ENCODE results near the gene P2RY12.

P2RY12 gene

GRCh38 chr3:151309566-151309965 lies 75.0 kb downstream of the P2RY12 start:
- no peak overlapping the region for H4K5ac ChIP-seq (ENCODE audit: low read length)
- H3K4me1 ChIP-seq (ENCODE audit: control insufficient read depth, low read depth, low read length): peaks cover 17% of the 10 kb centered on the region
- no peak overlapping the region for H3K23ac ChIP-seq (ENCODE audit: low read length)
- H3K79me2 ChIP-seq (ENCODE audit: control insufficient read depth, insufficient read depth, low read length): no peaks in the 10 kb centered on the region
- WGBS (ENCODE audit: extremely low coverage, insufficient coverage, low lambda C conversion rate): no CpG with 5 or more reads among the region's 2 CpGs
- no peak overlapping the region for H2AK5ac ChIP-seq (ENCODE audit: low read length)
- no peak overlapping the region for H3K27ac ChIP-seq (ENCODE audit: low read depth, low read length)
- no peak overlapping the region for H2BK5ac ChIP-seq (ENCODE audit: low read length)
- no peak overlapping the region for H3K4me3 ChIP-seq (ENCODE audit: low read length)
- H3K9ac ChIP-seq (ENCODE audit: low read length): no peak overlapping the region
- no peak overlapping the region for H3K56ac ChIP-seq (ENCODE audit: low read length)
- no peak overlapping the region for H3K18ac ChIP-seq (ENCODE audit: low read length)
- H2BK15ac ChIP-seq (replicated peaks; ENCODE audit: low read depth): no peak overlapping the region
- H3K79me1 ChIP-seq (ENCODE audit: low read length): no peaks in the 10 kb centered on the region
- H4K8ac ChIP-seq (ENCODE audit: low read depth, low read length): no peak overlapping the region
- no peak for DNase-seq
- H3K27me3 ChIP-seq (ENCODE audit: insufficient read depth, low read length, poor library complexity): no peaks in the 10 kb centered on the region
- H3K4ac ChIP-seq (ENCODE audit: low read depth, low read length): no peak overlapping the region
- no peak overlapping the region for H2BK120ac ChIP-seq (ENCODE audit: low read depth, low read length)
- no peak overlapping the region for H3K4me2 ChIP-seq (ENCODE audit: low read length)
- H3K36me3 ChIP-seq (ENCODE audit: control insufficient read depth, insufficient read depth, low read length): no peaks in the 10 kb centered on the region

DNA sequence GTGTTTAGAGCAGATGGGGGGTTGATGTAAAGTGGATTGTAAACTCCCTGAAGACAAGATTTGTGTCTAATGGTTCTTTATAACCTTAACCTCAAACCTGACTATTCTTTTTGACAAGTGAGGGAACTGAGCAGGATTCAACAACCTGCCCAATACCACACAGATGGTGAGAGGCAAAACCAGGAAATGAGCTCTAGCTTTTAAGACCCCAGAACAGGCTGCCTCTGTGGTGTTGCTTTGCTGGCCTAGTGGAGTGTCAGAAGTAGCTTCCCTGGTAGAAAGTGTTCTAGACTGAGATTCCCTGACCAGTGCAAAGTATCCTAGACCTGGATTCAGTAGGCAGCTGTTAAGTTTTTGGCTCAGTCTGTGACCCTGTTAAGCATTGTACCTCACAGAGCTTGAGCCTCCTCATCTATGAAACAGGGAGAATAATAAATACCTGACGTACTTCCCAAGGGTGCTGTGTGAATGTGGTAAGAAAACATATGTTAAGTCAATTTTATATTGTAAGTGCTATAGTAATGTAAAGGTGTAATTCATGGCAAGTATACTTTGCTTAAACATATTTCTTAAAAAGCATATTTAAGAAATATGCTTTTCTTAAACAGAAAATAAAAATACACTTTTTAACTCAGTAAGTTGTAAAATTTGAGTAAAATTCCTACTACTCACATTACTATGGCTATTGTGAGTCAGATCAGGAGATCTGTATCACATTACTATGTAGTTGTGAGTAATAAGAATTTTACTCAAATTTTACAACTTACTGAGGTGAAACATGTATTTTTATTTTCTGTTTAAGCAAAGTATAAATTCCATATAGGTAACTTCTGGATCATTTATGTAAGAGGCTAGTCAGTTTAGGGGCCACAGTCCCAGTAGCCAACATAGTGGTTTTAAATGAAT lies 76.7 kb downstream of the P2RY12 start:
- no peak overlapping the region for H2BK120ac ChIP-seq (ENCODE audit: low read depth, low read length)
- no peaks in the 10 kb centered on the region for H3K36me3 ChIP-seq (ENCODE audit: control insufficient read depth, insufficient read depth, low read length)
- no peak overlapping the region for H3K27ac ChIP-seq (ENCODE audit: low read depth, low read length)
- H3K18ac ChIP-seq (ENCODE audit: low read length): no peak overlapping the region
- H3K79me1 ChIP-seq (ENCODE audit: low read length): no peaks in the 10 kb centered on the region
- no peak overlapping the region for H3K4me2 ChIP-seq (ENCODE audit: low read length)
- peaks cover 16% of the 10 kb centered on the region for H3K4me1 ChIP-seq (ENCODE audit: control insufficient read depth, low read depth, low read length)
- no peak overlapping the region for H4K5ac ChIP-seq (ENCODE audit: low read length)
- no peak overlapping the region for H2BK15ac ChIP-seq (replicated peaks; ENCODE audit: low read depth)
- no peak overlapping the region for H3K4me3 ChIP-seq (ENCODE audit: low read length)
- no peak overlapping the region for H4K8ac ChIP-seq (ENCODE audit: low read depth, low read length)
- no peak overlapping the region for H3K9ac ChIP-seq (ENCODE audit: low read length)
- no peak overlapping the region for H3K56ac ChIP-seq (ENCODE audit: low read length)
- DNase-seq: no peak
- H2BK5ac ChIP-seq (ENCODE audit: low read length): no peak overlapping the region
- no peak overlapping the region for H2AK5ac ChIP-seq (ENCODE audit: low read length)
- no CpG with 5 or more reads among the region's 1 CpG for whole genome bisulfite sequencing (ENCODE audit: extremely low coverage, insufficient coverage, low lambda C conversion rate)
- no peaks in the 10 kb centered on the region for H3K79me2 ChIP-seq (ENCODE audit: control insufficient read depth, insufficient read depth, low read length)
- H3K4ac ChIP-seq (ENCODE audit: low read depth, low read length): no peak overlapping the region
- H3K23ac ChIP-seq (ENCODE audit: low read length): no peak overlapping the region
- H3K27me3 ChIP-seq (ENCODE audit: insufficient read depth, low read length, poor library complexity): no peaks in the 10 kb centered on the region

DNA sequence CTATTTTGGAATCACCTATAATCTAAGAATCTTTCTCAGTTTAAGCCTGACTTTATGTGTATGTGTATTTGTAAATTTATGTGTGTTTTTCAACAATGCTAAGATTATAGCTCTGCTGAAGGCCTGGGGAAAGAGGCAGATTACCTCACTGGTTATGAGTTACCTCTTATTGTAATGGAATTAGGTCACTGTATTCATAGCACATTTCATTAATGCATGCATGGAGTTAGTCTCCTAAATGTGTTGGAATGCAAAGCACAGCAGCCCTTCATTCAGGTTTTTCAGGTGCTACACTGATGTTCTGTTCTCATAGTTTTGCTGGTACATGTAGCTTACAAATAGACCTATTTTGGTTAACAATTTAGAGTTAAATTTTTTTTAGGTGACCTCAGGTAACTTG lies 77.4 kb downstream of the P2RY12 start:
- Histone ChIP-seq H2AK5ac (ENCODE audit: low read length) (no peak overlapping the region), H3K9ac (ENCODE audit: low read length) (no peak overlapping the region), H2BK15ac (replicated peaks; ENCODE audit: low read depth) (no peak overlapping the region), H2BK5ac (ENCODE audit: low read length) (no peak overlapping the region), H3K79me2 (ENCODE audit: control insufficient read depth, insufficient read depth, low read length) (no peaks in the 10 kb centered on the region), H3K27ac (ENCODE audit: low read depth, low read length) (no peak overlapping the region), H3K18ac (ENCODE audit: low read length) (no peak overlapping the region), H3K4me2 (ENCODE audit: low read length) (no peak overlapping the region), H4K5ac (ENCODE audit: low read length) (no peak overlapping the region), H3K4me3 (ENCODE audit: low read length) (no peak overlapping the region), H3K56ac (ENCODE audit: low read length) (no peak overlapping the region), H3K79me1 (ENCODE audit: low read length) (no peaks in the 10 kb centered on the region), H3K4me1 (ENCODE audit: control insufficient read depth, low read depth, low read length) (peaks cover 16% of the 10 kb centered on the region), H3K4ac (ENCODE audit: low read depth, low read length) (no peak overlapping the region), H3K36me3 (ENCODE audit: control insufficient read depth, insufficient read depth, low read length) (no peaks in the 10 kb centered on the region), H3K23ac (ENCODE audit: low read length) (no peak overlapping the region), H4K8ac (ENCODE audit: low read depth, low read length) (no peak overlapping the region), H3K27me3 (ENCODE audit: insufficient read depth, low read length, poor library complexity) (no peaks in the 10 kb centered on the region), H2BK120ac (ENCODE audit: low read depth, low read length) (no peak overlapping the region)
- no peak for DNase-seq

- H3K27ac ChIP-seq (ENCODE audit: low read depth, low read length): no peak overlapping the region
- peak; percentile 71 for DNase-seq
- WGBS (ENCODE audit: extremely low coverage, insufficient coverage, low lambda C conversion rate): no CpG with 5 or more reads among the region's 6 CpGs
Measured at GRCh38 chr3:151306168-151306810, 78.3 kb downstream of the P2RY12 start.

GRCh38 chr3:151305775-151306151 lies 78.8 kb downstream of the P2RY12 start:
- no peak overlapping the region for H3K4me2 ChIP-seq (ENCODE audit: low read length)
- H3K4ac ChIP-seq (ENCODE audit: low read depth, low read length): peak overlapping the region; percentile 36
- H3K56ac ChIP-seq (ENCODE audit: low read length): peak overlapping the region; percentile 10
- H2BK5ac ChIP-seq (ENCODE audit: low read length): no peak overlapping the region
- WGBS (ENCODE audit: extremely low coverage, insufficient coverage, low lambda C conversion rate): no CpG with 5 or more reads among the region's 4 CpGs
- no peak overlapping the region for H2BK120ac ChIP-seq (ENCODE audit: low read depth, low read length)
- H3K23ac ChIP-seq (ENCODE audit: low read length): no peak overlapping the region
- no peaks in the 10 kb centered on the region for H3K27me3 ChIP-seq (ENCODE audit: insufficient read depth, low read length, poor library complexity)
- no peak overlapping the region for H3K4me3 ChIP-seq (ENCODE audit: low read length)
- H3K9ac ChIP-seq (ENCODE audit: low read length): no peak overlapping the region
- no peak overlapping the region for H3K27ac ChIP-seq (ENCODE audit: low read depth, low read length)
- no peaks in the 10 kb centered on the region for H3K36me3 ChIP-seq (ENCODE audit: control insufficient read depth, insufficient read depth, low read length)
- H3K4me1 ChIP-seq (ENCODE audit: control insufficient read depth, low read depth, low read length): peaks cover 16% of the 10 kb centered on the region
- peak; percentile 56 for DNase-seq
- H4K8ac ChIP-seq (ENCODE audit: low read depth, low read length): no peak overlapping the region
- no peak overlapping the region for H4K5ac ChIP-seq (ENCODE audit: low read length)
- no peak overlapping the region for H2BK15ac ChIP-seq (replicated peaks; ENCODE audit: low read depth)
- no peak overlapping the region for H2AK5ac ChIP-seq (ENCODE audit: low read length)
- no peak overlapping the region for H3K18ac ChIP-seq (ENCODE audit: low read length)
- H3K79me1 ChIP-seq (ENCODE audit: low read length): no peaks in the 10 kb centered on the region
- H3K79me2 ChIP-seq (ENCODE audit: control insufficient read depth, insufficient read depth, low read length): no peaks in the 10 kb centered on the region

More at GRCh38 chr3:151306168-151306810, 78.3 kb downstream of the P2RY12 start:
- H3K4me3 ChIP-seq (ENCODE audit: low read length): no peak overlapping the region
- peak overlapping the region; percentile 45 for H3K56ac ChIP-seq (ENCODE audit: low read length)
- H3K79me2 ChIP-seq (ENCODE audit: control insufficient read depth, insufficient read depth, low read length): no peaks in the 10 kb centered on the region
- H3K4ac ChIP-seq (ENCODE audit: low read depth, low read length): no peak overlapping the region
- peak overlapping the region; percentile 22 for H3K9ac ChIP-seq (ENCODE audit: low read length)
- no peaks in the 10 kb centered on the region for H3K27me3 ChIP-seq (ENCODE audit: insufficient read depth, low read length, poor library complexity)
- peak overlapping the region; percentile 70 for H2AK5ac ChIP-seq (ENCODE audit: low read length)
- no peak overlapping the region for H3K18ac ChIP-seq (ENCODE audit: low read length)
- H3K79me1 ChIP-seq (ENCODE audit: low read length): no peaks in the 10 kb centered on the region
- no peak overlapping the region for H3K23ac ChIP-seq (ENCODE audit: low read length)
- no peak overlapping the region for H2BK15ac ChIP-seq (replicated peaks; ENCODE audit: low read depth)
- peaks cover 16% of the 10 kb centered on the region for H3K4me1 ChIP-seq (ENCODE audit: control insufficient read depth, low read depth, low read length)
- no peak overlapping the region for H3K4me2 ChIP-seq (ENCODE audit: low read length)
- no peak overlapping the region for H4K8ac ChIP-seq (ENCODE audit: low read depth, low read length)
- no peaks in the 10 kb centered on the region for H3K36me3 ChIP-seq (ENCODE audit: control insufficient read depth, insufficient read depth, low read length)
- no peak overlapping the region for H2BK5ac ChIP-seq (ENCODE audit: low read length)
- no peak overlapping the region for H4K5ac ChIP-seq (ENCODE audit: low read length)
- no peak overlapping the region for H2BK120ac ChIP-seq (ENCODE audit: low read depth, low read length)

Measured in mesendoderm (in vitro differentiated cells).